Endothelial cell of umbilical vein (primary cell): ENCODE data around the gene FARP1. TPM values are rescaled to one million over a fixed set of nuclear protein-coding genes. Genes with fewer than 3 reads are reported as not detected.

Experiments used
- BruUV-seq: library from RNA; stranded (reverse); fragments of 400-500 nt; replicated peaks from 2 replicates; lab custom pipeline; 2021; lab: Mats Ljungman, UMichigan
- CTCF ChIA-PET: fragments of 300-600, 350-600 bp; sonication (Branson Sonifier 250); formaldehyde crosslinking; loops from one replicate; lab custom pipeline; 2021; ENCODE audit warnings: antibody characterized with exemption, inconsistent platforms; lab: Charles Lee
- POLR2A ChIA-PET: fragments of 300-600, 350-600 bp; sonication (Branson Sonifier 250); formaldehyde crosslinking; loops from one replicate; lab custom pipeline; 2021; ENCODE audit warnings: antibody characterized with exemption, inconsistent platforms; lab: Charles Lee
- DNase-seq: peaks from one replicate; pipeline ENCODE4 v3.0.0-alpha.2; 2011; ENCODE audit warnings: low read depth, low spot score
- FAIRE-seq: peaks from 2 replicates; lab custom pipeline; 2011; peaks lifted over from hg19 to GRCh38; lab: Jason Lieb, UNC
- H2AFZ ChIP-seq: 2 replicates; pipeline ENCODE4 v1.6.0; 2012; ENCODE audit warnings: low read depth, low read length, control low read depth, inconsistent platforms
- H3K27ac ChIP-seq: 2 replicates; pipeline ENCODE4 v1.5.1; 2011; ENCODE audit warnings: low read depth, mild to moderate bottlenecking, control low read depth, low read length, moderate library complexity; ENCODE audit not compliant: insufficient read depth
- H3K27me3 ChIP-seq, 2 experiments: 2 replicates each; pipeline versions ENCODE4 v1.6.0 to v1.6.1; 2011; ENCODE audit warnings: low read length in 2 of 2, mixed read lengths in 1 of 2; ENCODE audit not compliant: control insufficient read depth in 2 of 2, insufficient read depth in 2 of 2
- H3K36me3 ChIP-seq, 2 experiments: 2 replicates in 1 of 2; 3 replicates in 1 of 2; pipeline ENCODE4 v1.5.1; 2011; ENCODE audit warnings: low read length in 2 of 2, mild to moderate bottlenecking in 1 of 2, moderate library complexity in 1 of 2; ENCODE audit not compliant: control insufficient read depth in 2 of 2, insufficient read depth in 2 of 2; ENCODE audit errors: extremely low read depth in 1 of 2
- H3K4me1 ChIP-seq: 3 replicates; pipeline ENCODE4 v1.5.1; 2011; ENCODE audit warnings: mild to moderate bottlenecking, low read length; ENCODE audit not compliant: control insufficient read depth, insufficient read depth; ENCODE audit errors: extremely low read depth
- H3K4me2 ChIP-seq: 2 replicates; pipeline ENCODE4 v1.6.1; 2011; ENCODE audit warnings: low read length, control low read depth, mixed read lengths; ENCODE audit not compliant: insufficient read depth
- H3K4me3 ChIP-seq, 3 experiments: fragments of 200-600 bp in 1 of 3; sonication (generic), shearing (Covaris generic) in 1 of 3; replicated peaks in 1 of 3; 2 replicates each; pipeline ENCODE4 v1.5.1; 2011 to 2016; ENCODE audit warnings: control low read depth in 3 of 3, low read length in 3 of 3, mild to moderate bottlenecking in 2 of 3, inconsistent platforms in 1 of 3, low read depth in 1 of 3, moderate library complexity in 1 of 3; ENCODE audit not compliant: insufficient read depth in 1 of 3
- H3K79me2 ChIP-seq: 2 replicates; pipeline ENCODE4 v1.6.0; 2012; ENCODE audit warnings: low read length, inconsistent platforms; ENCODE audit not compliant: control insufficient read depth, insufficient read depth
- H3K9ac ChIP-seq: replicated peaks from 2 replicates; pipeline ENCODE3; 2011; ENCODE audit warnings: low read length, control low read depth; ENCODE audit not compliant: insufficient read depth; ENCODE audit errors: extremely low read depth
- H3K9me1 ChIP-seq: replicated peaks from 3 replicates; pipeline ENCODE4 v1.6.0; 2011; ENCODE audit warnings: mild to moderate bottlenecking, low read length; ENCODE audit not compliant: control insufficient read depth, insufficient read depth; ENCODE audit errors: extremely low read depth
- H3K9me3 ChIP-seq: replicated peaks from 2 replicates; pipeline ENCODE4 v1.5.1; 2012; ENCODE audit warnings: low read length, inconsistent platforms; ENCODE audit not compliant: control insufficient read depth, insufficient read depth
- H4K20me1 ChIP-seq: replicated peaks from 2 replicates; pipeline ENCODE3; 2011; ENCODE audit warnings: mild to moderate bottlenecking, low read length; ENCODE audit not compliant: control insufficient read depth, insufficient read depth; ENCODE audit errors: extremely low read depth
- CTCF ChIP-seq, 2 donors: IDR thresholded peaks; 1 replicate in 1 of 2; 2 replicates in 1 of 2; pipeline ENCODE4 v1.5.1; 2011; ENCODE audit warnings: low read length in 2 of 2, mild to moderate bottlenecking in 2 of 2, moderate library complexity in 2 of 2, control low read depth in 1 of 2, inconsistent platforms in 1 of 2, low read depth in 1 of 2; ENCODE audit not compliant: insufficient read depth in 1 of 2; ENCODE audit errors: extremely low read depth in 1 of 2
- EZH2 ChIP-seq: IDR thresholded peaks from 2 replicates; pipeline ENCODE4 v1.6.1; 2012; ENCODE audit warnings: borderline replicate concordance, low read depth, mild to moderate bottlenecking, moderate library complexity, low read length, inconsistent platforms; ENCODE audit not compliant: severe bottlenecking
- FOS ChIP-seq: IDR thresholded peaks from 2 replicates; pipeline ENCODE4 v1.6.1; 2011; ENCODE audit warnings: mild to moderate bottlenecking, low read length, moderate library complexity, borderline replicate concordance; ENCODE audit not compliant: insufficient read depth
- GATA2 ChIP-seq: IDR thresholded peaks from 2 replicates; pipeline ENCODE4 v1.7.0; 2011; ENCODE audit warnings: low read depth, mild to moderate bottlenecking, moderate library complexity, mixed read lengths, low read length; ENCODE audit not compliant: insufficient read length, insufficient read depth
- JUN ChIP-seq: IDR thresholded peaks from 2 replicates; pipeline ENCODE4 v1.6.1; 2011; ENCODE audit warnings: borderline replicate concordance, low read depth; ENCODE audit not compliant: insufficient read length, insufficient read depth
- MAX ChIP-seq: IDR thresholded peaks from 2 replicates; pipeline ENCODE4 v1.6.1; 2011; ENCODE audit not compliant: insufficient read depth, insufficient read length
- MYC ChIP-seq: IDR thresholded peaks from one replicate; pipeline ENCODE4 v1.6.1; 2011; ENCODE audit warnings: mild to moderate bottlenecking, low read depth, low read length
- POLR2A ChIP-seq: IDR thresholded peaks from 2 replicates; pipeline ENCODE4 v1.6.1; 2012; ENCODE audit warnings: low read depth, mild to moderate bottlenecking, control low read depth, low read length
- POLR2AphosphoS5 ChIP-seq: IDR thresholded peaks from 2 replicates; pipeline ENCODE4 v1.6.1; 2012; ENCODE audit warnings: low read depth, mild to moderate bottlenecking, control low read depth, low read length, moderate library complexity; ENCODE audit not compliant: insufficient read depth
- dilution Hi-C: fragments of 300-500 bp; cut with MboI; formaldehyde crosslinking; loops from one replicate; pipeline ENCODE4 v1.15.0; 2019; ENCODE audit warnings: low sequenced_read_pairs; ENCODE audit not compliant: extremely low pct_ligation_motif_present
- intact Hi-C: fragments of 100-400 bp; cut with micrococcal nuclease; formaldehyde crosslinking; loops from one replicate; pipeline ENCODE4 v1.10.0; 2022
- polyA plus RNA-seq, 4 experiments: library from polyadenylated mRNA; depleted of rRNA in 3 of 4; stranded (reverse) in 3 of 4; unstranded in 1 of 4; fragments of >200 nt; gene quantifications; 2 replicates each; pipeline versions ENCODE4 v1.2.1 to v1.2.3, GENCODE V29; 2011 to 2012; ENCODE audit warnings: missing spikeins in 1 of 4
- total RNA-seq: library from RNA; stranded (reverse); gene quantifications from 2 replicates; pipeline ENCODE4 v1.2.3, GENCODE V29; 2021

Gene FARP1
- total and polyA plus RNA-seq, 2 donors (not counting 3 experiments of a cell fraction or from before 2014, with no cell fraction given), result 19.0 to 77.7 TPM

GRCh38 chr13:98219685-98220084 lies 76.8 kb downstream of the FARP1 start:
- ChIA-PET POLR2A (no interaction called here), CTCF (interaction anchor here (0.8 kb wide), 1 partner anchor 454 kb away, joined by 3 read pairs; no protein-coding TSS in a partner anchor)
- dilution Hi-C loops, result no loop called here
- no peak overlapping the region for H3K9ac ChIP-seq
- TF ChIP-seq GATA2, result no peak
- TF ChIP-seq MAX, result no peak
- no peak for TF ChIP-seq POLR2A
- no peak for TF ChIP-seq FOS
- no peak for TF ChIP-seq JUN
- no peak for TF ChIP-seq EZH2
- TF ChIP-seq CTCF (IDR thresholded peaks at IDR 0.05; ENCODE audit: extremely low read depth in 1 of 2, insufficient read depth in 1 of 2, low read depth in 1 of 2, low read length in 2 of 2), result no peak
- no peak for TF ChIP-seq MYC
- no peak for TF ChIP-seq POLR2AphosphoS5
- no TSS peak for BruUV-seq
- no peaks in the 10 kb centered on the region for H3K79me2 ChIP-seq
- no peak overlapping the region for H2AFZ ChIP-seq
- peaks cover 19% of the 10 kb centered on the region for H3K4me1 ChIP-seq
- no peak overlapping the region for H3K27ac ChIP-seq
- no peaks in the 10 kb centered on the region for H3K9me1 ChIP-seq
- no peaks in the 10 kb centered on the region for H3K9me3 ChIP-seq
- no peak overlapping the region for H3K4me3 ChIP-seq
- intact Hi-C loops, result no loop called here
- H3K36me3 ChIP-seq, result no peaks in the 10 kb centered on the region
- FAIRE-seq (no peak), DNase-seq (no peak)
- no peaks in the 10 kb centered on the region for H3K27me3 ChIP-seq
- H4K20me1 ChIP-seq, result no peaks in the 10 kb centered on the region
- H3K4me2 ChIP-seq, result no peak overlapping the region
